WTC11 (cell line): ENCODE measurements around the gene GLS. TPM values are rescaled to one million over a fixed set of nuclear protein-coding genes. Genes with fewer than 3 reads are reported as not detected.

Experiments
- ATAC-seq: fragments of 200-7000 bp; cut with Tn5 transposase; 2 replicates; pipeline ENCODE4 v1.10.0; 2021; ENCODE audit warnings: mild to moderate bottlenecking, moderate library complexity
- CTCF ChIA-PET: fragments of 300-600 bp; sonication (Branson Sonifier 250); formaldehyde crosslinking; loops from one replicate; lab custom pipeline; 2021; ENCODE audit warnings: antibody characterized with exemption; lab: Charles Lee
- POLR2A ChIA-PET: fragments of 350-600 bp; sonication (Branson Sonifier 250); formaldehyde crosslinking; loops from one replicate; lab custom pipeline; 2021; ENCODE audit warnings: antibody characterized with exemption; lab: Charles Lee
- DNase-seq: peaks from one replicate; pipeline ENCODE4 v3.0.0; 2021; ENCODE audit warnings: low spot score
- H3K27ac Mint-ChIP-seq: 2 replicates; pipeline ENCODE4 v1.8.0; 2021; ENCODE audit warnings: mixed read lengths
- H3K27me3 Mint-ChIP-seq: 2 replicates; pipeline ENCODE4 v1.8.0; 2021; ENCODE audit warnings: low read depth, mild to moderate bottlenecking, moderate library complexity, mixed read lengths
- H3K36me3 Mint-ChIP-seq: 2 replicates; pipeline ENCODE4 v1.8.0; 2021; ENCODE audit warnings: mixed read lengths
- H3K4me1 Mint-ChIP-seq: 2 replicates; pipeline ENCODE4 v1.8.0; 2022; ENCODE audit warnings: mixed read lengths
- H3K4me3 Mint-ChIP-seq: 2 replicates; pipeline ENCODE4 v1.8.0; 2021; ENCODE audit warnings: mild to moderate bottlenecking, moderate library complexity, mixed read lengths
- H3K9me3 Mint-ChIP-seq: 2 replicates; pipeline ENCODE4 v1.8.0; 2021; ENCODE audit warnings: mixed read lengths
- CREB1 ChIP-seq: sonication (generic); formaldehyde crosslinking; IDR thresholded peaks from 2 replicates; pipeline ENCODE4 v1.8.0; 2023; ENCODE audit warnings: mild to moderate bottlenecking, missing genetic modification reagents
- HMGA2 ChIP-seq: fragments of 250-450 bp; sonication (Bioruptor Pico); IDR thresholded peaks from 2 replicates; pipeline ENCODE4 v1.4.0; 2021; ENCODE audit warnings: mild to moderate bottlenecking, moderate library complexity
- NFATC4 ChIP-seq: fragments of 250-450 bp; sonication (Bioruptor Pico); IDR thresholded peaks from 2 replicates; pipeline ENCODE4 v1.9.0; 2021; ENCODE audit warnings: mild to moderate bottlenecking
- NR3C1 ChIP-seq: sonication (generic); formaldehyde crosslinking; conservative IDR thresholded peaks from 2 replicates; pipeline ENCODE4 v1.8.1; 2023; ENCODE audit warnings: low read depth, mild to moderate bottlenecking, missing genetic modification reagents
- RORB ChIP-seq: fragments of 250-450 bp; sonication (Bioruptor Pico); IDR thresholded peaks from 2 replicates; pipeline ENCODE4 v1.9.0; 2021; ENCODE audit warnings: mild to moderate bottlenecking
- SOX15 ChIP-seq: fragments of 250-450 bp; sonication (Bioruptor Pico); IDR thresholded peaks from 2 replicates; pipeline ENCODE4 v1.9.0; 2021; ENCODE audit warnings: mild to moderate bottlenecking
- SP1 ChIP-seq: sonication (generic); formaldehyde crosslinking; conservative IDR thresholded peaks from 2 replicates; pipeline ENCODE4 v1.8.1; 2022; ENCODE audit warnings: missing genetic modification reagents
- TCF7 ChIP-seq: sonication (generic); formaldehyde crosslinking; IDR thresholded peaks from 2 replicates; pipeline ENCODE4 v1.8.0; 2022; ENCODE audit warnings: mild to moderate bottlenecking, low read depth, missing genetic modification reagents, moderate library complexity
- TP53 ChIP-seq: sonication (generic); formaldehyde crosslinking; IDR thresholded peaks from 2 replicates; pipeline ENCODE4 v1.8.1; 2023; ENCODE audit warnings: mild to moderate bottlenecking, missing genetic modification reagents
- ZBTB21 ChIP-seq: sonication (generic); formaldehyde crosslinking; IDR thresholded peaks from 2 replicates; pipeline ENCODE4 v1.8.1; 2023; ENCODE audit warnings: mild to moderate bottlenecking, missing genetic modification reagents, borderline replicate concordance
- ZNF317 ChIP-seq: sonication (generic); formaldehyde crosslinking; IDR thresholded peaks from 2 replicates; pipeline ENCODE4 v1.8.1; 2023; ENCODE audit warnings: low read depth, mild to moderate bottlenecking, moderate library complexity, missing genetic modification reagents, borderline replicate concordance
- total RNA-seq: library from RNA; stranded (reverse); gene quantifications from 3 replicates; pipeline ENCODE4 v1.2.3, GENCODE V29; 2021
- TF ChIP-seq, protein P1 (sequence below): fragments of 250-450 bp; sonication (Bioruptor Pico); IDR thresholded peaks from 2 replicates; pipeline ENCODE4 v1.9.0; 2021; ENCODE audit warnings: moderate library complexity, mild to moderate bottlenecking, inconsistent platforms, borderline replicate concordance
- TF ChIP-seq, protein P2 (sequence below): sonication (generic); formaldehyde crosslinking; IDR thresholded peaks from 2 replicates; pipeline ENCODE4 v1.8.1; 2022; ENCODE audit warnings: mild to moderate bottlenecking, moderate library complexity, missing genetic modification reagents
- TF ChIP-seq, protein P3 (sequence below): sonication (generic); formaldehyde crosslinking; IDR thresholded peaks from 2 replicates; pipeline ENCODE4 v1.8.1; 2023; ENCODE audit warnings: mild to moderate bottlenecking, missing genetic modification reagents, moderate library complexity
- TF ChIP-seq, protein P4 (sequence below): sonication (generic); formaldehyde crosslinking; IDR thresholded peaks from 2 replicates; pipeline ENCODE4 v1.8.1; 2023; ENCODE audit warnings: mild to moderate bottlenecking, moderate library complexity, missing genetic modification reagents
- TF ChIP-seq, protein P5 (sequence below): sonication (generic); formaldehyde crosslinking; conservative IDR thresholded peaks from 2 replicates; pipeline ENCODE4 v1.8.1; 2023; ENCODE audit warnings: mild to moderate bottlenecking, low read depth, missing genetic modification reagents, moderate library complexity
- TF ChIP-seq, protein P6 (sequence below): sonication (generic); formaldehyde crosslinking; IDR thresholded peaks from 2 replicates; pipeline ENCODE4 v1.8.0; 2022; ENCODE audit warnings: missing genetic modification reagents
- TF ChIP-seq, protein P7 (sequence below): sonication (generic); formaldehyde crosslinking; IDR thresholded peaks from 2 replicates; pipeline ENCODE4 v1.8.1; 2023; ENCODE audit warnings: mild to moderate bottlenecking, missing genetic modification reagents
- TF ChIP-seq, protein P8 (sequence below): sonication (generic); formaldehyde crosslinking; IDR thresholded peaks from 2 replicates; pipeline ENCODE4 v1.8.1; 2023; ENCODE audit warnings: mild to moderate bottlenecking, missing genetic modification reagents, borderline replicate concordance
- TF ChIP-seq, protein P9 (sequence below): sonication (generic); formaldehyde crosslinking; conservative IDR thresholded peaks from 2 replicates; pipeline ENCODE4 v1.8.1; 2022; ENCODE audit warnings: mild to moderate bottlenecking, missing genetic modification reagents

GLS gene
- total RNA-seq, 1 experiment from 2014 or later: 115 TPM

DNA sequence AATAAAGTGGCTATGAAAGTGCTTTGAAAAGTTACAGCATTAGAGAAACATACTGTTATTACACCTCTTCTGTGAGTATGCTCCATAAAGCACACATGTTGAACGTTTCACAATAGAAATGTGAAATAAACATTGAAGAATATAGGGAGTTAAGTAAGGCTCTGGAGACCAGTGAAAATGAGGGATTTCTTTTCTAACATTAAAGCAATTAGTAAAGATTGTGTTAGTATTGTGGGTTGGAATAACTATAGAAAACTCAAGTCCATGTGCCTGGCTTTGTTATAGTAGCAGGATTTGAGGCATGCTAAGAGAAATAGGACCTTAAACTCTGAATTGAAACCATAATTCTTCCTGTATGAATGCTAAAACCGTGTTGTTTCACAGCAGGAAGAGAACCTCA, 63.1 kb downstream of the GLS start:
- H3K4me3 Mint-ChIP-seq: no peak overlapping the region
- no peaks in the 10 kb centered on the region for H3K36me3 Mint-ChIP-seq
- POLR2A ChIA-PET: no interaction called here
- H3K9me3 Mint-ChIP-seq: no peaks in the 10 kb centered on the region
- CTCF ChIA-PET: no interaction called here
- H3K4me1 Mint-ChIP-seq: peaks cover 17% of the 10 kb centered on the region
- H3K27ac Mint-ChIP-seq: no peak overlapping the region
- no peak for TF ChIP-seq NFATC4 (CRISPR knock-in tag)
- no peak for TF ChIP-seq TP53 (CRISPR knock-in tag)
- TF ChIP-seq, protein P1, sequence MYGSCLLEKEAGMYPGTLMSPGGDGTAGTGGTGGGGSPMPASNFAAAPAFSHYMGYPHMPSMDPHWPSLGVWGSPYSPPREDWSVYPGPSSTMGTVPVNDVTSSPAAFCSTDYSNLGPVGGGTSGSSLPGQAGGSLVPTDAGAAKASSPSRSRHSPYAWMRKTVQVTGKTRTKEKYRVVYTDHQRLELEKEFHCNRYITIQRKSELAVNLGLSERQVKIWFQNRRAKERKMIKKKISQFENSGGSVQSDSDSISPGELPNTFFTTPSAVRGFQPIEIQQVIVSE (CRISPR knock-in tag): no peak
- TF ChIP-seq, protein P2, sequence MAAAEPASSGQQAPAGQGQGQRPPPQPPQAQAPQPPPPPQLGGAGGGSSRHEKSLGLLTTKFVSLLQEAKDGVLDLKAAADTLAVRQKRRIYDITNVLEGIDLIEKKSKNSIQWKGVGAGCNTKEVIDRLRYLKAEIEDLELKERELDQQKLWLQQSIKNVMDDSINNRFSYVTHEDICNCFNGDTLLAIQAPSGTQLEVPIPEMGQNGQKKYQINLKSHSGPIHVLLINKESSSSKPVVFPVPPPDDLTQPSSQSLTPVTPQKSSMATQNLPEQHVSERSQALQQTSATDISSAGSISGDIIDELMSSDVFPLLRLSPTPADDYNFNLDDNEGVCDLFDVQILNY (CRISPR knock-in tag): no peak
- TF ChIP-seq, protein P3, sequence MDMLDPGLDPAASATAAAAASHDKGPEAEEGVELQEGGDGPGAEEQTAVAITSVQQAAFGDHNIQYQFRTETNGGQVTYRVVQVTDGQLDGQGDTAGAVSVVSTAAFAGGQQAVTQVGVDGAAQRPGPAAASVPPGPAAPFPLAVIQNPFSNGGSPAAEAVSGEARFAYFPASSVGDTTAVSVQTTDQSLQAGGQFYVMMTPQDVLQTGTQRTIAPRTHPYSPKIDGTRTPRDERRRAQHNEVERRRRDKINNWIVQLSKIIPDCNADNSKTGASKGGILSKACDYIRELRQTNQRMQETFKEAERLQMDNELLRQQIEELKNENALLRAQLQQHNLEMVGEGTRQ (CRISPR knock-in tag): no peak
- TF ChIP-seq, protein P4, sequence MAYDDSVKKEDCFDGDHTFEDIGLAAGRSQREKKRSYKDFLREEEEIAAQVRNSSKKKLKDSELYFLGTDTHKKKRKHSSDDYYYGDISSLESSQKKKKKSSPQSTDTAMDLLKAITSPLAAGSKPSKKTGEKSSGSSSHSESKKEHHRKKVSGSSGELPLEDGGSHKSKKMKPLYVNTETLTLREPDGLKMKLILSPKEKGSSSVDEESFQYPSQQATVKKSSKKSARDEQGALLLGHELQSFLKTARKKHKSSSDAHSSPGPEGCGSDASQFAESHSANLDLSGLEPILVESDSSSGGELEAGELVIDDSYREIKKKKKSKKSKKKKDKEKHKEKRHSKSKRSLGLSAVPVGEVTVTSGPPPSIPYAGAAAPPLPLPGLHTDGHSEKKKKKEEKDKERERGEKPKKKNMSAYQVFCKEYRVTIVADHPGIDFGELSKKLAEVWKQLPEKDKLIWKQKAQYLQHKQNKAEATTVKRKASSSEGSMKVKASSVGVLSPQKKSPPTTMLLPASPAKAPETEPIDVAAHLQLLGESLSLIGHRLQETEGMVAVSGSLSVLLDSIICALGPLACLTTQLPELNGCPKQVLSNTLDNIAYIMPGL: no peak
- TF ChIP-seq, protein P5, sequence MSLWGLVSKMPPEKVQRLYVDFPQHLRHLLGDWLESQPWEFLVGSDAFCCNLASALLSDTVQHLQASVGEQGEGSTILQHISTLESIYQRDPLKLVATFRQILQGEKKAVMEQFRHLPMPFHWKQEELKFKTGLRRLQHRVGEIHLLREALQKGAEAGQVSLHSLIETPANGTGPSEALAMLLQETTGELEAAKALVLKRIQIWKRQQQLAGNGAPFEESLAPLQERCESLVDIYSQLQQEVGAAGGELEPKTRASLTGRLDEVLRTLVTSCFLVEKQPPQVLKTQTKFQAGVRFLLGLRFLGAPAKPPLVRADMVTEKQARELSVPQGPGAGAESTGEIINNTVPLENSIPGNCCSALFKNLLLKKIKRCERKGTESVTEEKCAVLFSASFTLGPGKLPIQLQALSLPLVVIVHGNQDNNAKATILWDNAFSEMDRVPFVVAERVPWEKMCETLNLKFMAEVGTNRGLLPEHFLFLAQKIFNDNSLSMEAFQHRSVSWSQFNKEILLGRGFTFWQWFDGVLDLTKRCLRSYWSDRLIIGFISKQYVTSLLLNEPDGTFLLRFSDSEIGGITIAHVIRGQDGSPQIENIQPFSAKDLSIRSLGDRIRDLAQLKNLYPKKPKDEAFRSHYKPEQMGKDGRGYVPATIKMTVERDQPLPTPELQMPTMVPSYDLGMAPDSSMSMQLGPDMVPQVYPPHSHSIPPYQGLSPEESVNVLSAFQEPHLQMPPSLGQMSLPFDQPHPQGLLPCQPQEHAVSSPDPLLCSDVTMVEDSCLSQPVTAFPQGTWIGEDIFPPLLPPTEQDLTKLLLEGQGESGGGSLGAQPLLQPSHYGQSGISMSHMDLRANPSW (CRISPR knock-in tag): no peak
- TF ChIP-seq SP1: no peak
- TF ChIP-seq CREB1 (CRISPR knock-in tag): no peak
- TF ChIP-seq SOX15 (CRISPR knock-in tag): no peak
- TF ChIP-seq NR3C1 (CRISPR knock-in tag): no peak
- TF ChIP-seq RORB (CRISPR knock-in tag): no peak
- TF ChIP-seq, protein P6, sequence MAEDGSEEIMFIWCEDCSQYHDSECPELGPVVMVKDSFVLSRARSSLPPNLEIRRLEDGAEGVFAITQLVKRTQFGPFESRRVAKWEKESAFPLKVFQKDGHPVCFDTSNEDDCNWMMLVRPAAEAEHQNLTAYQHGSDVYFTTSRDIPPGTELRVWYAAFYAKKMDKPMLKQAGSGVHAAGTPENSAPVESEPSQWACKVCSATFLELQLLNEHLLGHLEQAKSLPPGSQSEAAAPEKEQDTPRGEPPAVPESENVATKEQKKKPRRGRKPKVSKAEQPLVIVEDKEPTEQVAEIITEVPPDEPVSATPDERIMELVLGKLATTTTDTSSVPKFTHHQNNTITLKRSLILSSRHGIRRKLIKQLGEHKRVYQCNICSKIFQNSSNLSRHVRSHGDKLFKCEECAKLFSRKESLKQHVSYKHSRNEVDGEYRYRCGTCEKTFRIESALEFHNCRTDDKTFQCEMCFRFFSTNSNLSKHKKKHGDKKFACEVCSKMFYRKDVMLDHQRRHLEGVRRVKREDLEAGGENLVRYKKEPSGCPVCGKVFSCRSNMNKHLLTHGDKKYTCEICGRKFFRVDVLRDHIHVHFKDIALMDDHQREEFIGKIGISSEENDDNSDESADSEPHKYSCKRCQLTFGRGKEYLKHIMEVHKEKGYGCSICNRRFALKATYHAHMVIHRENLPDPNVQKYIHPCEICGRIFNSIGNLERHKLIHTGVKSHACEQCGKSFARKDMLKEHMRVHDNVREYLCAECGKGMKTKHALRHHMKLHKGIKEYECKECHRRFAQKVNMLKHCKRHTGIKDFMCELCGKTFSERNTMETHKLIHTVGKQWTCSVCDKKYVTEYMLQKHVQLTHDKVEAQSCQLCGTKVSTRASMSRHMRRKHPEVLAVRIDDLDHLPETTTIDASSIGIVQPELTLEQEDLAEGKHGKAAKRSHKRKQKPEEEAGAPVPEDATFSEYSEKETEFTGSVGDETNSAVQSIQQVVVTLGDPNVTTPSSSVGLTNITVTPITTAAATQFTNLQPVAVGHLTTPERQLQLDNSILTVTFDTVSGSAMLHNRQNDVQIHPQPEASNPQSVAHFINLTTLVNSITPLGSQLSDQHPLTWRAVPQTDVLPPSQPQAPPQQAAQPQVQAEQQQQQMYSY (CRISPR knock-in tag): no peak
- TF ChIP-seq ZNF317 (CRISPR knock-in tag): no peak
- TF ChIP-seq, protein P7, sequence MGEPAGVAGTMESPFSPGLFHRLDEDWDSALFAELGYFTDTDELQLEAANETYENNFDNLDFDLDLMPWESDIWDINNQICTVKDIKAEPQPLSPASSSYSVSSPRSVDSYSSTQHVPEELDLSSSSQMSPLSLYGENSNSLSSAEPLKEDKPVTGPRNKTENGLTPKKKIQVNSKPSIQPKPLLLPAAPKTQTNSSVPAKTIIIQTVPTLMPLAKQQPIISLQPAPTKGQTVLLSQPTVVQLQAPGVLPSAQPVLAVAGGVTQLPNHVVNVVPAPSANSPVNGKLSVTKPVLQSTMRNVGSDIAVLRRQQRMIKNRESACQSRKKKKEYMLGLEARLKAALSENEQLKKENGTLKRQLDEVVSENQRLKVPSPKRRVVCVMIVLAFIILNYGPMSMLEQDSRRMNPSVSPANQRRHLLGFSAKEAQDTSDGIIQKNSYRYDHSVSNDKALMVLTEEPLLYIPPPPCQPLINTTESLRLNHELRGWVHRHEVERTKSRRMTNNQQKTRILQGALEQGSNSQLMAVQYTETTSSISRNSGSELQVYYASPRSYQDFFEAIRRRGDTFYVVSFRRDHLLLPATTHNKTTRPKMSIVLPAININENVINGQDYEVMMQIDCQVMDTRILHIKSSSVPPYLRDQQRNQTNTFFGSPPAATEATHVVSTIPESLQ (CRISPR knock-in tag): no peak
- no peak for TF ChIP-seq HMGA2
- TF ChIP-seq, protein P8, sequence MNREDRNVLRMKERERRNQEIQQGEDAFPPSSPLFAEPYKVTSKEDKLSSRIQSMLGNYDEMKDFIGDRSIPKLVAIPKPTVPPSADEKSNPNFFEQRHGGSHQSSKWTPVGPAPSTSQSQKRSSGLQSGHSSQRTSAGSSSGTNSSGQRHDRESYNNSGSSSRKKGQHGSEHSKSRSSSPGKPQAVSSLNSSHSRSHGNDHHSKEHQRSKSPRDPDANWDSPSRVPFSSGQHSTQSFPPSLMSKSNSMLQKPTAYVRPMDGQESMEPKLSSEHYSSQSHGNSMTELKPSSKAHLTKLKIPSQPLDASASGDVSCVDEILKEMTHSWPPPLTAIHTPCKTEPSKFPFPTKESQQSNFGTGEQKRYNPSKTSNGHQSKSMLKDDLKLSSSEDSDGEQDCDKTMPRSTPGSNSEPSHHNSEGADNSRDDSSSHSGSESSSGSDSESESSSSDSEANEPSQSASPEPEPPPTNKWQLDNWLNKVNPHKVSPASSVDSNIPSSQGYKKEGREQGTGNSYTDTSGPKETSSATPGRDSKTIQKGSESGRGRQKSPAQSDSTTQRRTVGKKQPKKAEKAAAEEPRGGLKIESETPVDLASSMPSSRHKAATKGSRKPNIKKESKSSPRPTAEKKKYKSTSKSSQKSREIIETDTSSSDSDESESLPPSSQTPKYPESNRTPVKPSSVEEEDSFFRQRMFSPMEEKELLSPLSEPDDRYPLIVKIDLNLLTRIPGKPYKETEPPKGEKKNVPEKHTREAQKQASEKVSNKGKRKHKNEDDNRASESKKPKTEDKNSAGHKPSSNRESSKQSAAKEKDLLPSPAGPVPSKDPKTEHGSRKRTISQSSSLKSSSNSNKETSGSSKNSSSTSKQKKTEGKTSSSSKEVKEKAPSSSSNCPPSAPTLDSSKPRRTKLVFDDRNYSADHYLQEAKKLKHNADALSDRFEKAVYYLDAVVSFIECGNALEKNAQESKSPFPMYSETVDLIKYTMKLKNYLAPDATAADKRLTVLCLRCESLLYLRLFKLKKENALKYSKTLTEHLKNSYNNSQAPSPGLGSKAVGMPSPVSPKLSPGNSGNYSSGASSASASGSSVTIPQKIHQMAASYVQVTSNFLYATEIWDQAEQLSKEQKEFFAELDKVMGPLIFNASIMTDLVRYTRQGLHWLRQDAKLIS: no peak
- TF ChIP-seq TCF7: no peak
- TF ChIP-seq ZBTB21 (CRISPR knock-in tag): no peak
- TF ChIP-seq, protein P9, sequence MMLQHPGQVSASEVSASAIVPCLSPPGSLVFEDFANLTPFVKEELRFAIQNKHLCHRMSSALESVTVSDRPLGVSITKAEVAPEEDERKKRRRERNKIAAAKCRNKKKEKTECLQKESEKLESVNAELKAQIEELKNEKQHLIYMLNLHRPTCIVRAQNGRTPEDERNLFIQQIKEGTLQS (CRISPR knock-in tag): no peak
- ATAC-seq (no peak), DNase-seq (no peak)
- H3K27me3 Mint-ChIP-seq: no peaks in the 10 kb centered on the region
